Measurements from ENCODE around the gene GANC. TPM values are rescaled to one million over a fixed set of nuclear protein-coding genes. Genes with fewer than 3 reads are reported as not detected.
A peak's percentile ranks its signal among the peaks of the same experiment; 100 is the strongest.

The GANC gene
- total RNA-seq, 1 donor from 2014 or later, result 122 TPM

DNA sequence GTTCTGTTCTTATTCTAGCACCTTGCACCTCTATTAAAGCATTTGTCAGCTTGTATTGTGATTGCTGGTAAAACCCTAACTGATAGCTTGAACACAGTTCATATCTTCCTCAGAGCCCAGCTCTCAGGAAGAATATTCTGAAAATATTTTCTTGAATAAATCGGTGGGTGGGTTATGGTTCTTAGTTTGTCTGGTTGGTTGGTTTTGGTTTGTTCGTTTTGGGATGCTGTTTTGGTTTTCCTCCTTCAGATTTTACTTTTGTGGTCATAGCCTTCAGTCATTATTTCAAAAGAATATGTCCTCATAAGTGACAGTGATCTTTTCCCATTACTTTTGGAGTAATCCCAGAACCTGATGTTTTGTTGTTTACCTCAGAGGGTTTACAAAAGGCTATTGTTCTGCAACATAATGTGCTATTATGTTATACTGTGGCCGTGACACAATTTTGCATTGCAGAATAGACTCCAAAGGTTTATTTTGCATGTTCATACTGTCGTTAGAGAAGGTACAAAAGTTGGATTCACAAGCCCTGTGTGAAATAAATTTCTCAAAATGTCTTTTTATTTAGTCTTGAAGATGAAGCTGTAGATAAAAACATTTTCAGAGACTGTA, 2.9 kb downstream of the GANC start:
- DNase-seq (no peak), ATAC-seq (no peak)
- intact Hi-C loops (cut with DNase I), result no loop called here
- peaks cover 38% of the 10 kb centered on the region for H3K4me1 ChIP-seq
- peak overlapping the region; percentile 96 for H3K27ac ChIP-seq
- H3K9me3 ChIP-seq, result no peaks in the 10 kb centered on the region
- H3K27me3 ChIP-seq (ENCODE audit: low read depth), result no peaks in the 10 kb centered on the region
- H3K4me3 ChIP-seq, result peak overlapping the region; percentile 70
- peaks cover 33% of the 10 kb centered on the region for H3K36me3 ChIP-seq
- TF ChIP-seq, protein P1, sequence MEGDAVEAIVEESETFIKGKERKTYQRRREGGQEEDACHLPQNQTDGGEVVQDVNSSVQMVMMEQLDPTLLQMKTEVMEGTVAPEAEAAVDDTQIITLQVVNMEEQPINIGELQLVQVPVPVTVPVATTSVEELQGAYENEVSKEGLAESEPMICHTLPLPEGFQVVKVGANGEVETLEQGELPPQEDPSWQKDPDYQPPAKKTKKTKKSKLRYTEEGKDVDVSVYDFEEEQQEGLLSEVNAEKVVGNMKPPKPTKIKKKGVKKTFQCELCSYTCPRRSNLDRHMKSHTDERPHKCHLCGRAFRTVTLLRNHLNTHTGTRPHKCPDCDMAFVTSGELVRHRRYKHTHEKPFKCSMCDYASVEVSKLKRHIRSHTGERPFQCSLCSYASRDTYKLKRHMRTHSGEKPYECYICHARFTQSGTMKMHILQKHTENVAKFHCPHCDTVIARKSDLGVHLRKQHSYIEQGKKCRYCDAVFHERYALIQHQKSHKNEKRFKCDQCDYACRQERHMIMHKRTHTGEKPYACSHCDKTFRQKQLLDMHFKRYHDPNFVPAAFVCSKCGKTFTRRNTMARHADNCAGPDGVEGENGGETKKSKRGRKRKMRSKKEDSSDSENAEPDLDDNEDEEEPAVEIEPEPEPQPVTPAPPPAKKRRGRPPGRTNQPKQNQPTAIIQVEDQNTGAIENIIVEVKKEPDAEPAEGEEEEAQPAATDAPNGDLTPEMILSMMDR (IDR thresholded peaks at IDR 0.05), result no peak

DNA sequence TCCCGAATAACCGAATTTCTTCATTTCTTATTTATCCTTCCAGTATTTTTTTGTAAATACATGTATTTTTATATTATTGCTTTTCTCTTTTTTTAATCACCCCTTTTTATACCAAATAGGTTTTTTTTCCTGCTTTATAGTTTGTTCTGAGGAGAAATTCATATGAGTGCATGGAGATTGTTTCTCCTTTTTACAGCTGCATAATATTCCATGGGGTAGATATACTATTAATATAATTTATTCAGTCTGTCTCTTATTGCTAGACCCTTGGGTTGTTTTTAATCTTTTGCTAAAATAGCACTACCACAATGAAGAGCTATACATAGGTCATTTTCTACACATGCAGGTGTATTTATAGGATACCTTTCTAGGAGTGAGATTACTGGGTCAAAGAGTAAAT, 3.8 kb downstream of the GANC start:
- DNase-seq (no peak), ATAC-seq (no peak)
- TF ChIP-seq, protein P1 (IDR thresholded peaks at IDR 0.05), result no peak
- peaks cover 42% of the 10 kb centered on the region for H3K36me3 ChIP-seq
- intact Hi-C loops (cut with DNase I), result no loop called here
- no peaks in the 10 kb centered on the region for H3K9me3 ChIP-seq
- peaks cover 29% of the 10 kb centered on the region for H3K4me1 ChIP-seq
- H3K27me3 ChIP-seq (ENCODE audit: low read depth), result no peaks in the 10 kb centered on the region
- H3K27ac ChIP-seq, result peak overlapping the region; percentile 96
- no peak overlapping the region for H3K4me3 ChIP-seq

DNA sequence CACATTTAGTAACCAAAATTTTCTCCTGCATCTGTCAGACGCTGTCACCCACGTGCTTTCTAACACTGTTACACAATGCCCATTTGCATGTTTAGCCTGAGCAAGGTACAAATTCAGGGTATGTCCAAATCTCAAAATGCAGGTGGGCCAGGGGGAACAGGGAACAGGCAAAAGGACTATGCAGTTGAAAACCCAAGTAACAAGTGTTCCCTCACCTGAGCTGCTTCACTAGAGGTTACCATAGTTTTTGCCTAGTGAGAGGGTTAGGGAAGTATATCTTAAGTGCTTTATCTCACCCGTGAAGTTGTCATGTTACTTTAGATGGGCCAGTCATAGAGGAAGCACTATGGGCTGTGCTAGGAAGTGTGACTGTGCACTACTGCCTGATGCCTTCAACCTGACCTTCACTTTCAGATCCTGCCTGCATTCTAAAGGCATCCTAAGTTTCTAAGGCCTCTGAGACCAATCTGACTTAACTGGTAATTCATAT, 6.3 kb downstream of the GANC start:
- ATAC-seq (peak; percentile 22 to 78), DNase-seq (no peak)
- Histone ChIP-seq H3K9me3 (no peaks in the 10 kb centered on the region), H3K36me3 (peaks cover 64% of the 10 kb centered on the region), H3K4me1 (peaks cover 20% of the 10 kb centered on the region), H3K27ac (no peak overlapping the region), H3K4me3 (no peak overlapping the region), H3K27me3 (ENCODE audit: low read depth) (no peaks in the 10 kb centered on the region)
- TF ChIP-seq, protein P1 (IDR thresholded peaks at IDR 0.05), result no peak
- intact Hi-C loops (cut with DNase I), result no loop called here

DNA sequence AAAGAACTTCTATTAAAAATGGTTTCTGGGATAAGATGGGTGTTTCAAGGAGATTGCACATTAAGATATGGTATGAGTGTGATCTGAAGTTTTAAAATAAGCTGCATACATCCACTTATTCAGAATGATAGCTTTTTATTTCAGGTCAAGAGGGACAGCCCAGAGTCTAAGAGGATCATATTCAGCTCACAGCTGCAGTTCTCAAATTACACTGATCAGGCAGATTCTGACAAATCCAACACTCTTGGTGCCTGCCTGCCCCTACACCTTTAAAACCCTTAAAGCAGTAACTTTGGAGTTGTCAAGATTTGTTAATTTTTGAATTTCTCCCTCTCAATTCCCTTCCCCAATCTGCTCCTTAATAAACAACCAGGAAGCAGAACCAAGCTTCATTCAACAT, 9.3 kb downstream of the GANC start:
- Histone ChIP-seq H3K4me3 (no peak overlapping the region), H3K27me3 (ENCODE audit: low read depth) (no peaks in the 10 kb centered on the region), H3K27ac (no peak overlapping the region), H3K9me3 (no peaks in the 10 kb centered on the region), H3K4me1 (peaks cover 12% of the 10 kb centered on the region), H3K36me3 (peaks cover 67% of the 10 kb centered on the region)
- intact Hi-C loops (cut with DNase I), result no loop called here
- DNase-seq (no peak), ATAC-seq (no peak)
- TF ChIP-seq, protein P1 (IDR thresholded peaks at IDR 0.05), result no peak

DNA sequence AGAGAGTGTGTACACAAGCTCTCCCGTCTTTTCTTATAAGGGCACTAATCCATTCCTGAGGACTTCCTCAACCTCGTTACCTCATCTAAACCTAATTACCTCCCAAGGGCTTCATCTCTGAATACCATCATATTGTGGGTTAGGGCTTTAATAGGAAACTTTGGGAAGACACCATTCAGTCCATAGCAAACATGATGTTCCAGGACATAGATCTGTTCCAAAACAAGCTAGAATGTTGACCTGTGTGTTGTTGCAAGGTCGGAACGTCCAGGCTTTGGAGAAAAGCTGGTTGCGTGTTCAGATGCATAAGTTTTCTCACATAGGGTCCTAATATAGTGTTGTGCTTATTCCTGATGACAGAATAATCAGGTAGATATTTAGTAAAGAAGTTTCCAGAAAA, 9.9 kb downstream of the GANC start:
- TF ChIP-seq, protein P1 (IDR thresholded peaks at IDR 0.05), result no peak
- no peak for ATAC-seq
- H3K27ac ChIP-seq, result no peak overlapping the region
- no peaks in the 10 kb centered on the region for H3K9me3 ChIP-seq
- intact Hi-C loops (cut with DNase I), result no loop called here
- peaks cover 12% of the 10 kb centered on the region for H3K4me1 ChIP-seq
- H3K4me3 ChIP-seq, result no peak overlapping the region
- peaks cover 70% of the 10 kb centered on the region for H3K36me3 ChIP-seq
- no peak for DNase-seq
- no peaks in the 10 kb centered on the region for H3K27me3 ChIP-seq (ENCODE audit: low read depth)

All from lower lobe of right lung (tissue), 2 donors.